Gastrocnemius medialis (tissue), 4 donors: ENCODE results near the gene PWP1.

Source experiments
- POLR2A ChIP-seq, 2 donors: fragments of 450-650 bp; IDR thresholded peaks; one replicate each; pipeline ENCODE4 v1.6.1; 2017; ENCODE audit warnings: antibody characterized with exemption in 2 of 2, mild to moderate bottlenecking in 2 of 2, moderate library complexity in 2 of 2
- TF ChIP-seq, protein P1 (sequence below), 5 experiments: fragments of 450-650 bp in 3 of 5; fragments of 200-600 bp in 2 of 5; sonication (generic) in 2 of 5; IDR thresholded peaks in 4 of 5; conservative IDR thresholded peaks in 1 of 5; 1 replicate in 4 of 5; 2 replicates in 1 of 5; pipeline ENCODE4 v1.5.1; 2016 to 2019; ENCODE audit warnings: antibody characterized with exemption in 5 of 5, mild to moderate bottlenecking in 3 of 5, moderate library complexity in 3 of 5

DNA sequence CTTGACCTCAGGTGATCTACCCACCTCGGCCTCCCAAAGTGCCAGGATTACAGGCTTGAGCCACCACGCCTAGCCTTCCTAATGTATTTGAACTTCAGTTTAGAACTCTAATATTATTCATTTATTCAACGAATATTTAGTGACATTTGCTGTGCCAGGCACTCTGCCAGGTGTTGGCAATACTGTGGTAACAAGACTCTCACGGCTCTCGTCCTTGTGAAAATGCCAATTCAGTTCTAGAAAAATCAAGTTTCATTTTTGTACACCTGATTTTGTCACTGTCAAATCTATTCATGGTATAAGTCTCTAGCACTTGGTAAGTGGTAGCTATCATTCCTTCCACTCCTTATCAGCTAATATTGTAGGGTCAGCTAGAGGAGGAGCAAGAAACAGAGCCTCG lies 6.3 kb upstream of the PWP1 start:
- TF ChIP-seq, protein P1, sequence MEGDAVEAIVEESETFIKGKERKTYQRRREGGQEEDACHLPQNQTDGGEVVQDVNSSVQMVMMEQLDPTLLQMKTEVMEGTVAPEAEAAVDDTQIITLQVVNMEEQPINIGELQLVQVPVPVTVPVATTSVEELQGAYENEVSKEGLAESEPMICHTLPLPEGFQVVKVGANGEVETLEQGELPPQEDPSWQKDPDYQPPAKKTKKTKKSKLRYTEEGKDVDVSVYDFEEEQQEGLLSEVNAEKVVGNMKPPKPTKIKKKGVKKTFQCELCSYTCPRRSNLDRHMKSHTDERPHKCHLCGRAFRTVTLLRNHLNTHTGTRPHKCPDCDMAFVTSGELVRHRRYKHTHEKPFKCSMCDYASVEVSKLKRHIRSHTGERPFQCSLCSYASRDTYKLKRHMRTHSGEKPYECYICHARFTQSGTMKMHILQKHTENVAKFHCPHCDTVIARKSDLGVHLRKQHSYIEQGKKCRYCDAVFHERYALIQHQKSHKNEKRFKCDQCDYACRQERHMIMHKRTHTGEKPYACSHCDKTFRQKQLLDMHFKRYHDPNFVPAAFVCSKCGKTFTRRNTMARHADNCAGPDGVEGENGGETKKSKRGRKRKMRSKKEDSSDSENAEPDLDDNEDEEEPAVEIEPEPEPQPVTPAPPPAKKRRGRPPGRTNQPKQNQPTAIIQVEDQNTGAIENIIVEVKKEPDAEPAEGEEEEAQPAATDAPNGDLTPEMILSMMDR (IDR thresholded peaks at IDR 0.05 in 4 of 5, conservative IDR thresholded peaks at IDR 0.05 in 1 of 5), result no peak
- TF ChIP-seq POLR2A (IDR thresholded peaks at IDR 0.05), result no peak
